Sigmoid colon (tissue), 4 donors: ENCODE results near the gene HEXD.

Experiments used
- CTCF ChIP-seq, 4 experiments: fragments of 450-650 bp in 3 of 4; fragments of 200-600 bp in 1 of 4; IDR thresholded peaks; one replicate each; pipeline ENCODE4 v1.5.1; 2016 to 2019; ENCODE audit warnings: antibody characterized with exemption in 4 of 4, mild to moderate bottlenecking in 3 of 4, moderate library complexity in 2 of 4
- POLR2A ChIP-seq, 2 donors: fragments of 450-650 bp; IDR thresholded peaks; one replicate each; pipeline ENCODE4 v1.6.1; 2016; ENCODE audit warnings: antibody characterized with exemption in 2 of 2, mild to moderate bottlenecking in 2 of 2, moderate library complexity in 2 of 2
- POLR2AphosphoS5 ChIP-seq, 4 donors: sonication (generic); formaldehyde crosslinking; IDR thresholded peaks; one replicate each; pipeline ENCODE4 v1.6.1; 2017; ENCODE audit warnings: antibody characterized with exemption in 4 of 4

DNA sequence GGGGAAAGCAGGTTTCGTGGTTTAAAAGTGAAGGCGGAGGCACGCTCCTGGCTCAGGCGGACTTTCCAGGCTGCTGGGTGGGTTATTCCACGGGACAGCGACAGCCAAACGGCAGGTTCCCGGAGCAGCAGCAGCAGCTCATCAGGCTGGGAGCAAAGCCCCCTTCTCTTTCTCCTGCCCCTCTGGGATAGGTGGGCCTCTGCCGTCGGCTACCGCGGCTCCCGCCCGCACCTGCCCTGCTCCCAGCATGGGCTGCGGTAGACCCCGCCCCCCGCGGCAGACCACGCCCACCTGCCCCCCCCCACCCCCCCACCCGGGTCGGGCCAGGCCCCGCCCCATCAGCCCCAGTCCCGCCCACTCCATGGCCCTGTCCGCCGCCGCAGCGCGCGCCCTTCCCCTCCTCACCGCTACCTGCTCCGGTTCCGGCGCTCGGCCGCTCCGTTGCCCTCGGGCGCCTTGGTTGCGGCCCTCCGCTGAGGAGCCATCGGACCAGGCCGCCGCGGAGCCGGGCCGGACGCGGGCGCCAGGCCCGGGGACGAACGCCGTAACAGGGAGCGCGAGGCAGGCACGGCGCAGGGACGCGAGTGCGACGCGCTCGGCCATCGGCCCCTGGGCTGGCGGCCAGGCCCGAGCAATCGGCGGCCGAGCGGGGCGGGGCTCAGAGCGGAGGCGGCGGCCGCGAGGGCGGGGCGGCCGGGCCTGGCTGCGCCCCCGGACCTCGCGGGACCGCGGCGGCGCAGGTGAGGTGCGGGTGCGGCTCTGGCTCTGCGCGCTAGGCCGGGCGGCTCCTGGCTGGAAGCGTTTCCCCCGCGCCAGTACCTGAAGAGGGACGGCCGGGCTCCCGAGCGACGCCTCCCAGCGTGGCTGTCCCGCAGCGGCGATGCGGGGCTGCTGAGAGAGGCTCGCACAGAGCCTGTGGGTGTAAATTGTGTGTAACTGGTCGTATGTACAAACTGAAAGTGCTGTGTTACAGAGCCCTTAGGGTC is at the start of gene HEXD, which contains the start of gene OGFOD3:
- TF ChIP-seq CTCF (IDR thresholded peaks at IDR 0.05) = no peak
- no peak for TF ChIP-seq POLR2A (IDR thresholded peaks at IDR 0.05)
- peak in 2 of 4 donors; percentile 23 to 30 for TF ChIP-seq POLR2AphosphoS5 (IDR thresholded peaks at IDR 0.05)
